GM18499 (cell line): Measurements from ENCODE around the gene WSB1.
"Not testable (repeated sequence)": the region's sequence is repeated elsewhere in the genome, so short reads cannot be mapped to it uniquely, and the experiment has no call there.

ENCODE experiments used
- ATAC-seq: cut with Tn5 transposase; IDR thresholded peaks from one replicate; pipeline ENCODE4 v1.9.1; 2021; ENCODE audit warnings: moderate number of reproducible peaks; ENCODE audit not compliant: insufficient read depth, unreplicated experiment

WSB1 gene

DNA sequence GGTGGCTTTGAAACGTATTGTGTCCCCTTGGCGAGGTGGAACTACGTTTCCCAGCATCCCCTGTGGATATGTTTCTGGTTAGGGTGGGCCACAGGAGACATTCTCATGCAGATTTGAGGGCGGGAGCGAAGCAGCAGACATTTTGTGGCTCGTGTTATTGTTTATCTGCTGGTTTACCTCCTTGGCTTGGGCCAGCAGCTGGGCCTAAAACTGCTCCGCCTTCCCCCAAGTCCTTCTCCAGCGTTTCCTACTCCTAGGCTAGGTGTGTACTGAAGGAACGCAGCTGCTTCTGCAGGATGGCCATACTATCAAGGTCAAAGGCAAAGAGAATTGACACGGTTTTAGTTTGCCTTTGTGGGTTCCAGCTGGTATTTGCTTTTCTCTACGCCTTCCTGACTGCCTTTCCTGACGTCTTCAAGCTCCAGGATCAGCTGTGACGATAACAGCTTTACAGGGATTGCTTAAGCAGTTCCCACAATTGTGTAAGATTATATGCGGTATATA, 17.2 kb upstream of the WSB1 start:
- no peak for ATAC-seq

DNA sequence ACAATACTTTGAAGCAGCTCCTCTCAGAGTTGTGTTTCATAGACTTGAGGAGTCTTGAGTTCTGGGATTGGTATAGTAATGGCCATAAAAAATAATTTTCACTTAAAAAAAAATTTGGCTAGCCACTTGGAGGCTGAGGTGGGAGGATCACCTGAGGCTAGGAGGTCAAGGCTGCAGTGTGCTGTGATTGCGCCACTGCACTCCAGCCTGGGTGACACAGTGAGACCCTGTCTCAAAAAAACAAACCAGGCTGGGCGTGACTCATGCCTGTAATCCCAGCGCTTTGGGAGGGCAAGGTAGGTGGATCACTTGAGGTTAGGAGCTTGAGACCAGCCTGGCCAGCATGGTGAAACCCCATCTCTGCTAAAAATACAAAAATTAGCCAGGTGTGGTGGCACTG, 14.8 kb upstream of the WSB1 start:
- ATAC-seq = not testable (repeated sequence)

DNA sequence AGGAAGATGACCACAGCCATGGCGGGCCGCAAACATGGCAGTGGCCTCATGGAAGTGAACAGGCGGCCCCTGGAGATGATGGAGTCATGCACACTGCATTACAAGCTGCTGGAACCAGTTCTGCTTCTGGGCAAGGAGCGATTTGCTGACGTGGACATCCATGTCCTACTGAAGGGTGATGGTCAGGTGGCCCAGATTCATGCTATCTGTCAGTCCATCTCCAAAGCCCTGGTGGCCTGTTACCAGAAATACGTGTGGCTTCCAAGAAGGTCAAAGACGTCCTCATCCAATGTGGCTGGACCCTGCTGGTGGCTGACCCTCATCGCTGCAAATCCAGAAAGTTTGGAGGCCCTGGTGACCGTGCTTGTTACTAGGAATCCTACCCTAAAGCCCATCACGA, 13.4 kb upstream of the WSB1 start:
- ATAC-seq = no peak

- ATAC-seq = no peak
These were observed 12.5 kb upstream of the WSB1 start for GRCh38 chr17:27281438-27281837.

GRCh38 chr17:27282054-27282551, 11.8 kb upstream of the WSB1 start:
- peak; percentile 52 for ATAC-seq

DNA sequence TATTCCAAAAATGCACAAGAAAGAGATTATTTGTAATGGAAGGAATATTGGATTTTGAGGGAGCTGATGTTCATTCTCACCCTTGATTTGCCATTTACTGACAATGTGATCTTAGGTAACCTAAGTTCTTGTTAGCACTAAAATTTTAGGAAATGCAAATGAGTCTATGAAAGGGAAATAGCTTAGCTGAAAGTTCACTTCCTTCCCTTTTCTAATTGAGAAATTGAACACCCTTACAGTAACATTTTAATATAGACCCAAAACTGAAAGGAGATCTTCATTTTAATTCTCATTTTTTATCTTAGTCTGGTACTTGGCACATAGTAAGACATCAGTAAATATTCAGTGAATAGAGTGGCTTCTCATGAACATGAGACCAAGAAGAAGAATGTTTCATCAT, 10.9 kb upstream of the WSB1 start:
- no peak for ATAC-seq

DNA sequence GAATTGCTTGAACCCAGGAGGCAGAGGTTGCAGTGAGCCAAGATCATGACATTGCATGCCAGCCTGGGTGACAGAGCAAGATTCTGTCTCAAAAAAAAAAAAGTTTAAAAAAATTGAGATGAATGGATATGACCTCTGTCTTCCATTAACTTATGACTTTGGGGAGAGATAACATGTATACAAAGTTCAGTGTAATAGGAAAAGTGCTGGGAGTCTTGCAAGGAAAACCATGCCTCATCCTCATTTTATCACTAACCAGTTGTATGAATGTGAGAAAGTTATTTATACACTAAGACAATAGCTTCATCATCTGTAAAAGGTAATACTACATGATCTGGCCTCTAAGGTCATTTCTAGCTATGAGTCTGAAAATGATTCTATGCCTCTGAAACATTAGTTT, 10.2 kb upstream of the WSB1 start:
- no peak for ATAC-seq

- no peak for ATAC-seq
These were observed 9.0 kb upstream of the WSB1 start for GRCh38 chr17:27284811-27285415.

DNA sequence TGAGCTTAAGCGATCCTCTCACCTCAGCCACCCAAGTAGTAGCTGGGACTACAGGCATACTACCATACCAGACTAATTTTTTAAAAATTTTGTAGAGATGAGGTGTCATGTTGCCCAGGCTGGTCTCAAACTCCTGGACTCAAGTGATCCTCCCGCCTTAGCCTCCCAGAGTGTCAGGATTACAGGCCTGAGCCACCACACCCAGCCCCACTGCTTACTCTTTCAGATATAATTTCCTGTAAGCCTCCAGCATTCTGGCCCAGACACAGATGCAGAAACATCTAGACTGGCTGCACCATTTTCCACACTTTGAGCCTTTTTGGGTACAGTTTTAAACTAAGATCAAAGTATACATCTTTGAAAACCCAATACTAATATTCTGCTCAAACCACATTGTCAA, 8.4 kb upstream of the WSB1 start:
- ATAC-seq = no peak

- no peak for ATAC-seq
These were observed 5.7 kb upstream of the WSB1 start for GRCh38 chr17:27288183-27288582.

- ATAC-seq = no peak
These were observed 4.1 kb upstream of the WSB1 start for GRCh38 chr17:27289856-27290255.

GRCh38 chr17:27290916-27291598, 2.9 kb upstream of the WSB1 start:
- no peak for ATAC-seq

DNA sequence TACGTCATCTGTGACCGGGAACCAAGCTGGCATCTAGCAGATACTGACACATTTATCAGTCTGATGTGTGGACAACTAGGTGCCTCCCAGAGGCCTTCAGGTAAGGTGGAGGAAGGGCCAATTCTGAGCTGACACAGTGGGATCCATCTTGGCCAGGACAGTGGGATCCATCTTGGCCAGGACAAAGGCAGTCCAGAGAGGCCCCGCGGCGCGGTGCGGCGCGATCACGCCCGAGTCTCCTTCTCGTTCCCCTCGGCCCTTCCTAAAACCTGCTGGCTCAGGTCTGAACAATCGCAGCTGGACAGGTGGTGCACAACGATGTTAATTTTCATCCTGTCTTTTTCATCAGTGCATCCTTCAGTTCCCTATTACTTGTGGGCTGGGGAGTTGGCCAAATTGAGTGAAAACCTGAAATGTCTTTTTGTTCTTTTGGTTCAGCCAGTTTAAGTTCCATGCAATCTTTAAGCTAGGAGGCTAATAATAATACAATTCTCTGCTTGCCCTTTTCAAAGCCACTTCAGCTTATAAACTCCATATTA, 486 bp upstream of the WSB1 start:
- ATAC-seq = no peak

GRCh38 chr17:27294689-27295630, 1.0 kb downstream of the WSB1 start:
- peak; percentile 39 for ATAC-seq

GRCh38 chr17:27295945-27296344, 2.0 kb downstream of the WSB1 start:
- ATAC-seq = no peak

- ATAC-seq = no peak
These were observed 2.6 kb downstream of the WSB1 start for GRCh38 chr17:27296428-27296979.

GRCh38 chr17:27299384-27300049, 5.6 kb downstream of the WSB1 start:
- ATAC-seq = no peak

DNA sequence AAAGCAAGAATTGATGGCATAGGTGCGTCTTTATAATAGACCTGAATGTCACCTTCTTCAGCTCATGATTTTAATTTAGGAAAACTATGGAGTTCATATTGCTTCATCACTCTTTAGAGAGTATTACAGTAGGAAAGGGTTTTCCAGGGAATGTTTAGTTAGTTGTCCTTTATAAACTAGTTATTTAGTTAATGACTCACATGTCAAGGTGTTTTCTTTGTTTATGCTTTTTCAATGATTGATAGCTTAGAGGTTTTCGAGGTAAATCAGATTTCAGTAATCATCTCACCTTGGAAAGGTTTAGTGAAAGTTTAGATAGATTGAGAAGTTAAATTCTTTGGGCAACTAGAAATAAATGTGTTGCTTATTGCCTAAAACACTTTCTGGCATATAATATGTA, 9.8 kb downstream of the WSB1 start:
- no peak for ATAC-seq

GRCh38 chr17:27306276-27306835, 12.4 kb downstream of the WSB1 start:
- no peak for ATAC-seq
